Lower leg skin (tissue), 3 donors: Measurements from ENCODE around the gene GPR132.

Experiments
- POLR2A ChIP-seq, 2 donors: fragments of 450-650 bp; IDR thresholded peaks; one replicate each; pipeline ENCODE4 v1.6.1; 2016 to 2017; ENCODE audit warnings: antibody characterized with exemption in 2 of 2, mild to moderate bottlenecking in 1 of 2, moderate library complexity in 1 of 2
- TF ChIP-seq, protein P1 (sequence below), 3 donors: fragments of 450-650 bp; IDR thresholded peaks; one replicate each; pipeline ENCODE4 v1.5.1; 2016; ENCODE audit warnings: antibody characterized with exemption in 3 of 3, mild to moderate bottlenecking in 3 of 3, moderate library complexity in 2 of 3

DNA sequence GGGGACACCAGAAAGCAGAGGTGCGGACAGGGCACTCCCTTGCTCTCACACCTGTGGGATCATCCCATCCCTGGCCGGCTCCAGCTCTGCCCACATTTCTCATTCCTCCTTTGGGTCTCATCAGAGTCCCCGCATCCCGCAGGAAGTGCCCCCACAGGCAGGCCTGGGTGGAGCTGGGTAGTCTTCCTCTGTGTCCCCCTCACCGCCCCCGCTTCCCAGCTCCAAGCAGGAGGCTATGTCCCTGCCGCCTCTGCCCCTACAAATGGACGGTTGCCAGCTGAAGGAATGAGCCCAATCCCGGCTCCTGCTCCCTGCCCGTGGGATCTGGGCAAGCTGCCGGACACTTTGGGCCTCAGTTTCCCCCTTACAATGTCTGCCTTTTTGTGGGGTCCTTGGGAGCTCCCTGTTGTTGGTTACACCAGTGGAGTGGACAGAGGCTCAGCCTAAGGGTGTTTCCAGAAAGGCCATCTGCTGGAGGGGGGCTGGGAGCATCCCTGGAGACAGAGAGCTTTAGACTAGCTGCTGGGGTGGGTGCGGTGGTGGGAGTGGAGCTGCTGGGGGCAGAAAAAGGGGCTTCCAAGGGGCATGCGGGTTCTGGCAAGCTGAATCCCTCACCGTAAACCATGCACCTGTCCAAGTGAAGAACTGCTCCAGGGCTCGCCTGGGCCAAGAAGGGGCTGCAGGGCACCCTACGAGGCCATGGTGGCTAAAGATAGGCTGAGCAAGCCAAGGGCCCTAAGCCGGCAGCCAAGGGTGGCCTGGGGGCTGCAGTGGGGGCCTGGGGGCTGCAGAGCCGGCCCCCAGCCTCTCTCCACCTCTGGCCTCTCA lies 7.9 kb upstream of the GPR132 start:
- TF ChIP-seq, protein P1, sequence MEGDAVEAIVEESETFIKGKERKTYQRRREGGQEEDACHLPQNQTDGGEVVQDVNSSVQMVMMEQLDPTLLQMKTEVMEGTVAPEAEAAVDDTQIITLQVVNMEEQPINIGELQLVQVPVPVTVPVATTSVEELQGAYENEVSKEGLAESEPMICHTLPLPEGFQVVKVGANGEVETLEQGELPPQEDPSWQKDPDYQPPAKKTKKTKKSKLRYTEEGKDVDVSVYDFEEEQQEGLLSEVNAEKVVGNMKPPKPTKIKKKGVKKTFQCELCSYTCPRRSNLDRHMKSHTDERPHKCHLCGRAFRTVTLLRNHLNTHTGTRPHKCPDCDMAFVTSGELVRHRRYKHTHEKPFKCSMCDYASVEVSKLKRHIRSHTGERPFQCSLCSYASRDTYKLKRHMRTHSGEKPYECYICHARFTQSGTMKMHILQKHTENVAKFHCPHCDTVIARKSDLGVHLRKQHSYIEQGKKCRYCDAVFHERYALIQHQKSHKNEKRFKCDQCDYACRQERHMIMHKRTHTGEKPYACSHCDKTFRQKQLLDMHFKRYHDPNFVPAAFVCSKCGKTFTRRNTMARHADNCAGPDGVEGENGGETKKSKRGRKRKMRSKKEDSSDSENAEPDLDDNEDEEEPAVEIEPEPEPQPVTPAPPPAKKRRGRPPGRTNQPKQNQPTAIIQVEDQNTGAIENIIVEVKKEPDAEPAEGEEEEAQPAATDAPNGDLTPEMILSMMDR (IDR thresholded peaks at IDR 0.05): no peak
- no peak for TF ChIP-seq POLR2A (IDR thresholded peaks at IDR 0.05)
